ENCODE measurements around the gene CAMKMT.

The CAMKMT gene

DNA sequence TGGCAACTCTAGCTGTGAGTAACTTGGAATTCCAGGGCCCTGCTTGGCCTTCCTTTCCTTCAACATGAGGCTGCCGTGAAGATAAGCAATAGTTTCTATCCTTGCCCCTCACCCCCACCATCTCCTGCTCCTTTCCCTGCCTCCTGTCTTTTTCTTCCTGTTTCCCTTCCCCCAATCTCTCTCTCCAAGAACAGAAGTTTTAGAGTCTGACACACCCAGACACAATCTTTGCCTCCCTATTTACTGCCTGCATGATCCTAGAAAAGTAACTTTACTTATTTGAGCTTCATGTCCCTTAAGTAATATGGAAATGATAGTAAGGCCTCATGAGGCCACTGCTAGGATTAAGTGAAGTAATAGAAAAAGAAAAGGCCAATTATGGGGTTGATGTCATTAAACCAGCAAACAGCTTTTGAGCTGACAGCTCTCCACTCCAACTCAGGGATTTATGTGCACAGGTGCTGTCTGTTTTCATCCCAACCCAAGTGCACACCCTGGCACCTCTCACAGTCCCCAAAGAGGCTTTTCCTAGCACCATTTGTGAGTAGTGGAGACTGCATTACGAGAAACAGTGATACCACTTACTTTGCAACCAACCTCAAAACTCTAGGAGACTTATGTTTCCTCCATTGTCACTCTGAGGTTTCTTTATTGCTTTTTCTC lies 456.1 kb downstream of the CAMKMT start:
- in situ Hi-C loops (cut with MboI; ENCODE audit: low sequenced_read_pairs) = no loop called here

DNA sequence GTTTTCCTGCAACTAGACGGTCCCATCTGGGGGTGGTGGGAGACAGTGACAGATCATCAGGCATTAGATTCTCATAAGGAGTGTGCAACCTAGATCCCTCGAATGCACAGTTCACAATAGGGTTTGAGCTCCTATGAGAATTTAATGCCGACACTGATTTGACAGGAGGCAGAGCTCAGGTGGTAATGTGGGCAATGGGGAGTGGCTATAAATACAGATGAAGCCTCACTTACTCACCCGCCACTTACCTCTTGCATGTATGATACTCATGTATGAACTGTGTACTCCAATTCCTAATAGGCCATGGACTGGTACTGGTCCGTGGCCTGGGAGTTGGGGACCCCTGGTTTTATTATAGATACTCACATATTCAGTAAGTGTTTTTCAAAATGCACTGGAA lies 457.3 kb downstream of the CAMKMT start:
- in situ Hi-C loops (cut with MboI; ENCODE audit: low sequenced_read_pairs) = no loop called here

DNA sequence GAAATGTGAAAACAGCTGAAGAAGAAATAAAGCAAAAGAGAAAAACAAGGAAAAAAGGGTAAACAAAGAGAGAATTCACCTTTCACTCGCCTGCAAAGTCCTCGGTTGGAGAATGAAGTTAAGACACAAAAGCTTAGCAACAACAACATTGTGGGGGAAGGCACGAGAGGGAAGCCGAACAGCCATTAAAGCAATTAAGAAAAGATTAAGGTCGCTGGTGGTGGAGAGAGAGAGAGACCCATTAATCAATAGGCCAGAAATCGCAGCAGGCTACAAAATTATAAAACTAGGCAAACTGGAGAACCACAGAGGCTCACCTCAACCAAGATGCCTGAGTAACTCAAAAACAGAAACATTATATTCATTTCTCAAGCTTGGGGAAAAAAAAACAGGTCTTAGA lies 459.8 kb downstream of the CAMKMT start:
- in situ Hi-C loops (cut with MboI; ENCODE audit: low sequenced_read_pairs) = no loop called here

DNA sequence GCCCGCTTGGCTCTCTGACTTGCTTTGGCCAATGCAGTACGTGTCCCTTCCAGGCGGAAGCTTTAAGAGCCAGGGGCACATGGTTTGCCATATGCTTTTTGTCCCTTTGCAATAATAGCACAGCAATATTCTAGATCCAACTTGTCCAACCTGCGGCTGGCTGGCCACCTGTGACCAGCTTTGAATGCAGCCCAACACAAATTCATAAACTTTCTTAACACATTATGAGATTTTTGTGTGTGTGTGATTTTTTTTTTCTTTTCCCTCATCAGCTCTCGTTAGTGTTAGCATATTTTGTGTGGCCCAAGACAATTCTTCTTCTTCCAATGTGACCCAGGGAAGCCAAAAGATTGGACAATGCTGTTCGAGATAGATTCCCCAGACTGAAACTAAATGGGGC lies 460.4 kb downstream of the CAMKMT start:
- in situ Hi-C loops (cut with MboI; ENCODE audit: low sequenced_read_pairs) = no loop called here
